Vagina (tissue), 2 donors: Measurements from ENCODE around the gene TVP23C. TPM values are rescaled to one million over a fixed set of nuclear protein-coding genes. Genes with fewer than 3 reads are reported as not detected.

Experiments
- DNase-seq, 2 donors: peaks; one replicate each; pipeline ENCODE4 v3.0.0-alpha.2; 2017; ENCODE audit errors: extremely low spot score in 2 of 2
- H3K27ac ChIP-seq: fragments of 200-600 bp; sonication (generic); one replicate; pipeline ENCODE4 v1.5.1; 2019
- H3K27me3 ChIP-seq: fragments of 200-600 bp; sonication (generic); one replicate; pipeline ENCODE4 v1.5.1; 2019
- H3K36me3 ChIP-seq, 2 donors: fragments of 200-600 bp; sonication (generic); one replicate each; pipeline ENCODE4 v1.5.1; 2017 to 2019
- H3K4me1 ChIP-seq: fragments of 200-600 bp; sonication (generic); one replicate; pipeline ENCODE4 v1.5.1; 2019
- H3K4me3 ChIP-seq, 2 donors: fragments of 200-600 bp; sonication (generic); 1 replicate in 1 of 2; 2 replicates in 1 of 2; pipeline ENCODE4 v1.5.1; 2016 to 2019
- H3K9me3 ChIP-seq: fragments of 200-600 bp; sonication (generic); one replicate; pipeline ENCODE4 v1.5.1; 2019
- CTCF ChIP-seq, 3 experiments: fragments of 450-650 bp in 2 of 3; fragments of 200-600 bp in 1 of 3; sonication (generic) in 1 of 3; IDR thresholded peaks; one replicate each; pipeline ENCODE4 v1.5.1; 2017 to 2019; ENCODE audit warnings: antibody characterized with exemption in 3 of 3, mild to moderate bottlenecking in 2 of 3, moderate library complexity in 2 of 3
- POLR2A ChIP-seq, 2 donors: fragments of 450-650 bp; IDR thresholded peaks; one replicate each; pipeline ENCODE4 v1.6.1; 2017; ENCODE audit warnings: antibody characterized with exemption in 2 of 2, mild to moderate bottlenecking in 2 of 2, moderate library complexity in 2 of 2
- POLR2AphosphoS5 ChIP-seq, 2 donors: sonication (generic); formaldehyde crosslinking; IDR thresholded peaks; one replicate each; pipeline ENCODE4 v1.9.0; 2017; ENCODE audit warnings: antibody characterized with exemption in 2 of 2, mild to moderate bottlenecking in 2 of 2, low read depth in 1 of 2; ENCODE audit not compliant: insufficient read depth in 1 of 2
- intact Hi-C: fragments of 100-400 bp; cut with DNase I; formaldehyde crosslinking; loops from one replicate; pipeline ENCODE4 v1.15.1; 2023
- total RNA-seq: library from RNA; depleted of rRNA; stranded (reverse); fragments of >200 nt; gene quantifications from one replicate; pipeline ENCODE4 v1.2.3, GENCODE V29; 2016

The TVP23C gene
- total RNA-seq, 1 donor from 2014 or later, result 30.2 TPM

GRCh38 chr17:15485045-15485444 lies 78.2 kb downstream of the TVP23C start:
- H3K4me3 ChIP-seq, result no peak overlapping the region
- no peaks in the 10 kb centered on the region for H3K9me3 ChIP-seq
- no peak overlapping the region for H3K27ac ChIP-seq
- H3K27me3 ChIP-seq, result no peaks in the 10 kb centered on the region
- peaks cover 5% of the 10 kb centered on the region for H3K4me1 ChIP-seq
- TF ChIP-seq POLR2A (IDR thresholded peaks at IDR 0.05) (no peak), CTCF (IDR thresholded peaks at IDR 0.05) (no peak), POLR2AphosphoS5 (IDR thresholded peaks at IDR 0.05; ENCODE audit: insufficient read depth in 1 of 2, low read depth in 1 of 2) (no peak)
- intact Hi-C loops, result no loop called here
- no peak for DNase-seq
- H3K36me3 ChIP-seq, result no peaks in the 10 kb centered on the region

DNA sequence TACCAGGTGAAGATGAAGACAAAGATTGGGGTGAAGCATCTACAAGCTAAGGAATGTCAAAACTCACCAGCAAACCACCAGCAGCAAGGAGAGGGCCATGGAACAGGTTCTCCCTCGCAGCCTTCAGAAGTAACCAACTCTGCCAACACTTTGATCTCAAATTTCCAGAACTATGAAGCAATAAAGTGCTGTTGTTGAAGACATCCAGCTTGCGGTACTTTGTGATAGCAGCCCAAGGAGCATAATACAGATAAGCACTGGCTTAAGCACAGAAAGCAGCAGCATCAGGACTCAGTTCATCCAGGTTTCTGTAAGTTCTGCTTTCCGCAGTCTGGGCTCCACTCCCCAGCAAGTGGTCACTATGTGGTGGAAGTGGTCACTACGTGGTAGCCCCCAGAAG lies 79.9 kb downstream of the TVP23C start:
- TF ChIP-seq CTCF (IDR thresholded peaks at IDR 0.05) (no peak), POLR2A (IDR thresholded peaks at IDR 0.05) (no peak), POLR2AphosphoS5 (IDR thresholded peaks at IDR 0.05; ENCODE audit: insufficient read depth in 1 of 2, low read depth in 1 of 2) (no peak)
- Histone ChIP-seq H3K4me1 (peaks cover 11% of the 10 kb centered on the region), H3K27ac (no peak overlapping the region), H3K27me3 (no peaks in the 10 kb centered on the region), H3K9me3 (no peaks in the 10 kb centered on the region), H3K36me3 (no peaks in the 10 kb centered on the region), H3K4me3 (no peak overlapping the region)
- intact Hi-C loops, result no loop called here
- DNase-seq, result no peak

DNA sequence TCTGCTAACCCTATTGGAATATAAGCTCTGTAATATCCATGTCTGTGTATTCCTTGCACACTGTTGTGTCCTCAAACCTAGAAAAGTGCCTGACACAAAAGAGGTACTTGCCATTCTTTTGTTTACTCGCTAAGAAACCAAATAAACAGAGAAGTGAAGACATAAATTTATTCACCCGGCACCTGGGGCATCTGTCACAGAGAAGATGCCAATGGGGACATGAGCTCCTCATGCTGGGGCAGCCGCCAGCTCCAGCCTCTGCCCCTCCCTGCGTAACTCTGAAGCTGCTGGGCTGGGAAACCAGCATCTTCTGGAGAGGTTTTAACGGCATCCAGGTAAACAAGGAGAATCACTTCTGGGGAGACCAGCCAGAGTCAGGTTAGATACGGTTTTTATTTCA lies 80.8 kb downstream of the TVP23C start:
- intact Hi-C loops, result no loop called here
- Histone ChIP-seq H3K4me3 (no peak overlapping the region), H3K36me3 (no peaks in the 10 kb centered on the region), H3K27ac (no peak overlapping the region), H3K27me3 (no peaks in the 10 kb centered on the region), H3K4me1 (peaks cover 11% of the 10 kb centered on the region), H3K9me3 (no peaks in the 10 kb centered on the region)
- no peak for TF ChIP-seq POLR2A (IDR thresholded peaks at IDR 0.05)
- TF ChIP-seq CTCF (IDR thresholded peaks at IDR 0.05), result no peak
- no peak for TF ChIP-seq POLR2AphosphoS5 (IDR thresholded peaks at IDR 0.05; ENCODE audit: insufficient read depth in 1 of 2, low read depth in 1 of 2)
- no peak for DNase-seq

- intact Hi-C loops, result no loop called here
- no peak for DNase-seq
- no peak overlapping the region for H3K4me3 ChIP-seq
- H3K36me3 ChIP-seq, result no peaks in the 10 kb centered on the region
- H3K9me3 ChIP-seq, result no peaks in the 10 kb centered on the region
- TF ChIP-seq POLR2A (IDR thresholded peaks at IDR 0.05), result no peak
- peaks cover 11% of the 10 kb centered on the region for H3K4me1 ChIP-seq
- H3K27ac ChIP-seq, result no peak overlapping the region
- H3K27me3 ChIP-seq, result no peaks in the 10 kb centered on the region
Observed at GRCh38 chr17:15481481-15481880, 81.8 kb downstream of the TVP23C start.

GRCh38 chr17:15480204-15480603 lies 83.1 kb downstream of the TVP23C start:
- intact Hi-C loops, result no loop called here
- Histone ChIP-seq H3K36me3 (no peaks in the 10 kb centered on the region), H3K4me1 (peaks cover 11% of the 10 kb centered on the region), H3K27ac (no peak overlapping the region), H3K27me3 (no peaks in the 10 kb centered on the region), H3K4me3 (no peak overlapping the region), H3K9me3 (no peaks in the 10 kb centered on the region)
- no peak for DNase-seq
- no peak for TF ChIP-seq CTCF (IDR thresholded peaks at IDR 0.05)
- no peak for TF ChIP-seq POLR2A (IDR thresholded peaks at IDR 0.05)
- no peak for TF ChIP-seq POLR2AphosphoS5 (IDR thresholded peaks at IDR 0.05; ENCODE audit: insufficient read depth in 1 of 2, low read depth in 1 of 2)

GRCh38 chr17:15479703-15480102 lies 83.6 kb downstream of the TVP23C start:
- DNase-seq, result no peak
- Histone ChIP-seq H3K27me3 (no peaks in the 10 kb centered on the region), H3K4me3 (no peak overlapping the region), H3K4me1 (peaks cover 11% of the 10 kb centered on the region), H3K9me3 (no peaks in the 10 kb centered on the region), H3K27ac (no peak overlapping the region), H3K36me3 (no peaks in the 10 kb centered on the region)
- intact Hi-C loops, result no loop called here
- no peak for TF ChIP-seq POLR2A (IDR thresholded peaks at IDR 0.05)
- TF ChIP-seq CTCF (IDR thresholded peaks at IDR 0.05), result no peak
- TF ChIP-seq POLR2AphosphoS5 (IDR thresholded peaks at IDR 0.05; ENCODE audit: insufficient read depth in 1 of 2, low read depth in 1 of 2), result no peak
